Activated CD8-positive, alpha-beta memory T cell treated with anti-CD3 and anti-CD28 coated beads, Interleukin-2, amount 50 U/mL, for 1 hour (primary cell): ENCODE measurements around the gene UXT.
"Not testable (repeated sequence)": the region's sequence is repeated elsewhere in the genome, so short reads cannot be mapped to it uniquely, and the experiment has no call there.

Experiments
- DNase-seq: peaks from one replicate; pipeline ENCODE4 v3.0.0-alpha.2; 2020; ENCODE audit errors: extremely low read depth

The UXT gene, protein sequence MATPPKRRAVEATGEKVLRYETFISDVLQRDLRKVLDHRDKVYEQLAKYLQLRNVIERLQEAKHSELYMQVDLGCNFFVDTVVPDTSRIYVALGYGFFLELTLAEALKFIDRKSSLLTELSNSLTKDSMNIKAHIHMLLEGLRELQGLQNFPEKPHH

DNA sequence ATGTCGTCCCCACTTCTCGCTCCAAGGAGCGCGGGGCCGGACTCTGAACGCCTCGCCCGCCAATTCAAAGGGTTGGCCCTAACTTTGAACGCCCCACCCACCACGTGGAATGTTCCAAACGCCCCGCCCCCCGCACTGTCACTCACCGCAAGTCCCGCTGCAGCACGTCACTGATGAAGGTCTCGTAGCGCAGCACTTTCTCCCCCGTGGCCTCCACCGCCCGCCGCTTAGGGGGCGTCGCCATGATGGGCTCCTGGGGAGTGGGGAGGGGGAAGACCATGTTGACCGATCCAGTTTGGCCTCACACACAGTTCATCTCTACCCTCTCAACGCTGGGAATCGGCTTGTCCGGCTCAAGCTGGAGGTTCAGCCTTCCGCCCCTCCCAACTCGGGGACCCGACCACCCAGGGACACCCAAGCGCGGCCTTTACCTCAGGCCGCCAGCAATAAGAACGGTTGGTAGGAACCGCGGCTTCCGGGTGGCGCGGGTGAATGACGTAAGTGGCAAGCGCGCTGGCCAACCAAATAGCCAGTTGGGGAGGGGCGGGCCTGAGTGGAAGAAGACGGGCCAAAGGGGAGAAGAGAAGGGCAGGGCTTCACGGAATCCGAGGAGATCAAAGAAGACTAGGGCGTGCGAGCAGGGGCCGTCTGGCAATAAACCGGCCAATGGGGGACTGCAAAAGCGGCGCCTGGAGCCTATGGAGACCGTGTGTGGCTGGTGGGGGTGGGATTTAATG lies at the start of gene UXT:
Gene UXT (minus strand): TSS at position 497 of the 737 bp plus-strand sequence. CDS start 253 bp downstream, at position 244.
- DNase-seq = peak; percentile 88

GRCh38 chrX:47707031-47707780 lies 48.2 kb upstream of the UXT start:
- no peak for DNase-seq

- no peak for DNase-seq
These were observed 47.6 kb upstream of the UXT start for GRCh38 chrX:47706575-47706974.

- no peak for DNase-seq
These were observed 45.8 kb upstream of the UXT start for GRCh38 chrX:47704736-47705135.

GRCh38 chrX:47697181-47697580 lies 38.2 kb upstream of the UXT start:
- no peak for DNase-seq

GRCh38 chrX:47690175-47690574 lies 31.2 kb upstream of the UXT start:
- no peak for DNase-seq

- no peak for DNase-seq
These were observed 28.3 kb upstream of the UXT start for GRCh38 chrX:47687263-47687662.

DNA sequence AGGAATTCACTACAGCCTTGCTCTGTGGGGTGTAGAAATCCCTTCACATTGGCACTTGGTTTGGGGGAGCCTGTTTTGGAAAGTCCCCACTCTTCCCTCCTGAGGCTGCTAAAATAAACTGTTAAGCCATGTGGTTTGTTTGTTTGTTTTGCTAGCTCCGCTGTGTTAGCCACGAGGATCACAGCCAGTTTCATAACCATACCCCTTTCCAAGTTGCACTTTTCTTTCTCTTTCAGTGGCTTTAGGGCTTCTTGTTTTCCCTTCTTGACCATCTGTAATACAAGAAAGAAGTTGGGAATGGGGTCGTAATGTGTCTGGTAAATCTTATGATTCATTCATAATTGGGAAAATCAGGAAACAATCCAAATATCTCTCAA lies 24.8 kb upstream of the UXT start:
- DNase-seq = no peak

- DNase-seq = no peak
These were observed 24.3 kb upstream of the UXT start for GRCh38 chrX:47683184-47683828.

GRCh38 chrX:47675959-47676859 lies 17.2 kb upstream of the UXT start:
- not testable (repeated sequence) for DNase-seq

DNA sequence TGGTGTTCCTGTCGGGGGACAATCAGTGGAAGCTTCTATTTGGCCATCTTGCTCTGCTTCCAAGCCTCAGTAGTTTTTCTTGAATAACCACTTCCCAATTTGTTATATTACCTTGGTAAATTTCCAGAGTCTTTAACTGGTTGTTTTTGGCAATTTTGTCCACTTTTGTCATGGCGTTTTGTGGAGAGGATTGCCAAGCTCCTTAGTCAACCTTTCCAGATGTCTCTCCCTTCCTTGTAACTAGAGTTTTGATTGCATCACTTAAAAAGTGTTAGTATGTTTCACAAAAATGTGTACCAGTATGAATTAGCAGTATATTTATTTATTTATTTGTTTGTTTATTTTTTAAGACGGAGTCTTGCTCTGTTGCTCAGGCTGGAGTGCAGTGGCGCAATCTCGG lies 15.8 kb upstream of the UXT start:
- DNase-seq = no peak

GRCh38 chrX:47665797-47666196 lies 6.8 kb upstream of the UXT start:
- not testable (repeated sequence) for DNase-seq

GRCh38 chrX:47664737-47665136 lies 5.8 kb upstream of the UXT start:
- DNase-seq = no peak

DNA sequence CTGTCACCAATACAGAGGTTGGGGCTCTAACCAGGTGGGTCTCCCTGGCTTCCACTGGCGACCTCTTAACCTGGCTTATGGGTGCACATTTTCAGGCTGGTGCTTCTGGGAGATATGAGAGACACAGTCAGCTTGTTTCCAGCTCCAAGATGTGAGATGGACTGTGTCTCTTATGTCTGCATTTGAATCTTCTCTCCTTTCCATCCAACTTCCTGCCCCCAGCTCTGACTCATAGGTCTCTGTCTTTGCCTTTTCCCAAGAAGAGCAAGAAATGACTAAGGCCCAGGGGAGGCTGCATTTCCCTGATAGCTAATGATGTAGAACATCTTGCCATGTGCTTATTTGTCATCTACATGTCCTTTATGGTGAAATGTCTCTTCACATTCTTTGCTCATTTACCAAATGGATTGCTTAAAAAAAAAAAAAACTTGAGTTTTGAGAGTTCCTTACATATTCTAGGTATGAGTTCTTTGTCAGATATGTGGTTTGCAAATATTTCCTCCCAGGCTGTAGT lies 3.2 kb upstream of the UXT start:
- DNase-seq = no peak

DNA sequence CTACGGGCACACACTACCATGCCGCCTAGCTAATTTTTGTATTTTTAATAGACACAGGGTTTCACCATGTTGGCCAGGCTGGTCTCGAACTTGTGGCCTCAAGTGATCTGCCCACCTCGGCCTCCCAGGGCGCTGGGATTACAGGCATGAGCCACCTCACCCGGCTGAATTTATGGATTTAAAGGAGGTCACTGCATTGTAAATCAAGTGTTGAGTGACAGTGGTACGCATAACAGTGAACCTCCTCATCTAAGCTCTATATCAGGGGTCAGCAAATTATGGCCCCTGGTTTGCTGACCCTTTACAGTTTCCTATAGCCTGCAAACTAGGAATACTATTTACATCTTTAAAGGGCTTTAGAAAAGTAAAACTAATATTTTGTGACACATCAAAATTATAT lies 2.6 kb upstream of the UXT start:
- DNase-seq = no peak

DNA sequence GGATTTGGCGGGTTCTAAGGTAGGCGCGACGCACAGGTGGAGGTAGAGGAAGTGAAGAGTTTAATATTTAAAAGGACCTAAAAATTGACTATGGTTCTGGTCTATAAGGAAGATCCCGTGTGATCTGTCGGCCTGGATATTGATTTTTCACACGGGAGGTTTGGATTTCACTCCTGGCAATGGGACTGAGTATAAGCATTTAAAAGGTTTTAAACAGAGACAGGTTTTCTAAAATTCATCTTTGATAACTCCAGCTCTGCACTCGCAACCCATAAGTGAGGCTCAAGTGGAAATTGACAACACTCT lies 394 bp upstream of the UXT start:
- DNase-seq = no peak

DNA sequence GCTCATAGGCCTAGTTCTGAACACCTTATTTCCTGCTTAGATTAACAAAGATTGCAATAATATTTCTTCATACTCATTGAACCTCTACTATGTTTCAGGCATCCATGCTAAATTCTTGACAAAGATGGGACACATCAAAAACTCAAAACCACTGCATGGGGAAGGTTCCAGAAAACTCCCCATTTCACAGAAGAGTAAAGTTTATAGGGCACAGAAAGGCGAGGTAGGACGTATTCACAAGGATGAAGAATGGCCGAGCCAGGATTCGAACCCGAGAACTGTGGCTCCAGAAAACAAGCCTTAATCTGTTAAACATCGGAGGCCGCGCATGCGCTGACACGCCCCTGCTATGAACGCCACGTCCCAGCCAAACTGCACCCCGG lies 688 bp downstream of the UXT start:
- DNase-seq = no peak

- no peak for DNase-seq
These were observed 7.7 kb downstream of the UXT start for GRCh38 chrX:47651043-47651905.

DNA sequence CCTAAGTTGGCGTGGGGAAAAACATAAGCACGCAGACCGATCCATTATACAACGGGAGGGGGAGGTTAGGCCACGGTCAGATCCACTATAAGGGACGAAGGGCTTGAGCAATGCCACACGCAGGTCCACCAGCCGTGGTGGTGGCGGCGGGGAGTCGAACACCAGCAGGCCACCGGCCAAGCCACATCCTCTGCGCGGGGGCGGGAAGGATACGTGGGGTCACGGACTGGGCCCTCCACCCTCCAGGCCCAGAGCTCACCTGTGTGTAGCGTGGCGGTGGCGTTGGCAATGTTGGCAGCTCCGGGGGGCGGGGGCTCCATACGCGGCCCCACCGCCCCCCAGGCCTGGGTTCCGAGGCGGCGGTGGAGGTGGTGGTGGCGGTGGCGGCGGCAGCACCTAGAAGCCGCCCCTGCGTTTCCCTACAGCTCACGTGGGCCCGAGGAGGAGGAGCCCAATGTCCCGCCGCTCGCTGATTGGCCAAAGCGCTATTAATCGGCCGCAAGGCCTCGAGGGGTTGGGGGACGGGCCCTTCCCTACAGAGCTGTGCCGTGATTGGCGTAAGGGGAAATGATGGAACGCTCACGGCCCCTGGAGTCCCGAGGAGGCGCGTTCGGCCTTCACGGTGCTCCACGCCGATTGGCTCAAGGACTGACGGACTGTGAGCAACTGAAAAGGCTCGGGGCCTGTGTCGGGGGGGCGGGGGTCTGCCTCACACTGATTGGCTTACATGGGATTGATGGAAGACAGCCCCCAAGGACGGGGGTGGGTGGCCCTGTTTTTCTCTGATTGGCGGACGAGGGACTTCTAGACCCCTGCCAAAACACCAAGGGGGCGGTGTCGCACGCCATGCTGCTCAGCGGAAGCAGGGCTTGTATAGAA lies 8.6 kb downstream of the UXT start, which contains the start of gene ELK1:
Gene ELK1 (minus strand): TSS at position 400 of the 879 bp plus-strand sequence. CDS start 9,122 bp downstream, outside the sequence.
- DNase-seq = peak; percentile 71
